NCI-H1105 treated with DMSO at 0.1 percent for 48 hours (cell line): ENCODE results near the gene APEX1.

Source experiments
- DNase-seq: peaks from one replicate; lab custom pipeline; 2025; lab: John Stamatoyannopoulos, UW

The APEX1 gene

DNA sequence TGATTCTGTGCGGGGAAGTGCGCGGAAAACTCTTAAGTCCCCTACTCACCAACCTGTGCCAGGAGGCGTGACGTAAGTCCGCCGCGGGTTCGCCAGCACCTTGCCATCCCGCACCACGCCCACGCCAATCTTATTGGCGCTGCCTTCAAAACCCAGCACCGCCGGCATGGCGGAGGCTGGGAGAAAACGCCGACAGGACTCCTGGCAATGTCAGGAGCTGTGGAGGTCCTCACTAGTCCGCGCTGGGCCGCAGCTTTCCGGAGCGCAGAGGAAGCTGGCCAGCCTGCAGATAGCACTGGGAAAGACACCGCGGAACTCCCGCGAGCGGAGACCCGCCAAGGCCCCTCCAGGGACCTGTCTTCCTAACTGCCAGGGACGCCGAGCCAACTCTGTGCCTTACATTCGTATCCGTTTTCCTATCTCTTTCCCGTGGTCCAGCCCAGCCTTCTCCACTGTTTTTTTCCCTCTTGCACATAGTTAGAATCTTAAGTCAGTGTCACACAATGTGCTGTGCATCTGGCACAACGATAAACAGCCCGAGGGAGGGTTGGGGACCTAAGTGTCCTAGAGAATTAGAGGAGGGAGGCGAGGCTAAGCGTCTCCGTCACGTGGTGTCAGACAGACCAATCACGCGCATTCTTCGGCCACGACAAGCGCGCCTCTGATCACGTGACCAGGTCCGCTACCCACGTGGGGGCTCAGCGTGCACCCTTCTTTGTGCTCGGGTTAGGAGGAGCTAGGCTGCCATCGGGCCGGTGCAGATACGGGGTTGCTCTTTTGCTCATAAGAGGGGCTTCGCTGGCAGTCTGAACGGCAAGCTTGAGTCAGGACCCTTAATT is at the start of gene APEX1, which contains the start of gene OSGEP:
TSS of gene APEX1 (plus strand) at position 711 of the 839 bp plus-strand sequence. CDS start 420 bp downstream, outside the sequence.
TSS of gene OSGEP (minus strand) at position 297 of the 839 bp plus-strand sequence. CDS start at position 168, 129 bp downstream.
- peak; percentile 99 for DNase-seq

DNA sequence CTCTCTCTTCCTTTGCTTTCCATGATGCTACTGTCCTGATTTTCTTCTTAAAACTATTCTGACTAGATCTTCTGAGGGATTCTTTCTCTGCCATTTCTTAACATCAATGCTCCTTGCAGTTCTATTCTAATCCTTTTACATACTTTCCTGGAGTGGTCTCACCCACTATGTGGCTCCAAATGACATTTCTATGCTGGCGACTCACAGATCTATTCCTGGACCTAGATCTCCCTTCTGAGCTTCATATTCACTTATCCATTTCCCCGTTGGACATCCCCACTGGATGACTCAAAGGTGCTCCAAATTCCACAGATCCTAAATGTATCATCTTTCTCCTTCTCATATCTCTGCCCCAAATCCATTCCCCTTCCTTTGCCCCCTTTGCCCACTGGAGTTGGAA is 45.8 kb upstream of the APEX1 start:
- DNase-seq, result no peak

DNA sequence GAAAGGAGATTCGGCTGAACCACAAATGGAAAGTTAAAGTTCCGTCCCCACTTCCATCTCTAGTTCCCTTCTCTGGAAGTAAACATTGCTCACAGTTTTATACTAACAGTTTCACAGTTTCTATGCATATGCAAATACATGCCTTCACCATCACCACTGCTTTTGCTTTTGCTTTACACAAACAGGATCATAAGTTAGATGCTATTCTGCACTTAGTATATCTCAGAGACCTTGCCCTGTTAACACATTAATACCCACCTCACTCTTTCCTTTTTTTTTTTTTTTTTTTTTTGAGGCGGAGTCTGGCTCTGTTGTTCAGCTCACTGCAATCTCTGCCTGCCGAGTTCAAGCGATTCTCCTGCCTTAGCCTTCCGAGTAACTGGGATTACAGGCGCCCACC is 42.6 kb upstream of the APEX1 start:
- DNase-seq, result no peak

DNA sequence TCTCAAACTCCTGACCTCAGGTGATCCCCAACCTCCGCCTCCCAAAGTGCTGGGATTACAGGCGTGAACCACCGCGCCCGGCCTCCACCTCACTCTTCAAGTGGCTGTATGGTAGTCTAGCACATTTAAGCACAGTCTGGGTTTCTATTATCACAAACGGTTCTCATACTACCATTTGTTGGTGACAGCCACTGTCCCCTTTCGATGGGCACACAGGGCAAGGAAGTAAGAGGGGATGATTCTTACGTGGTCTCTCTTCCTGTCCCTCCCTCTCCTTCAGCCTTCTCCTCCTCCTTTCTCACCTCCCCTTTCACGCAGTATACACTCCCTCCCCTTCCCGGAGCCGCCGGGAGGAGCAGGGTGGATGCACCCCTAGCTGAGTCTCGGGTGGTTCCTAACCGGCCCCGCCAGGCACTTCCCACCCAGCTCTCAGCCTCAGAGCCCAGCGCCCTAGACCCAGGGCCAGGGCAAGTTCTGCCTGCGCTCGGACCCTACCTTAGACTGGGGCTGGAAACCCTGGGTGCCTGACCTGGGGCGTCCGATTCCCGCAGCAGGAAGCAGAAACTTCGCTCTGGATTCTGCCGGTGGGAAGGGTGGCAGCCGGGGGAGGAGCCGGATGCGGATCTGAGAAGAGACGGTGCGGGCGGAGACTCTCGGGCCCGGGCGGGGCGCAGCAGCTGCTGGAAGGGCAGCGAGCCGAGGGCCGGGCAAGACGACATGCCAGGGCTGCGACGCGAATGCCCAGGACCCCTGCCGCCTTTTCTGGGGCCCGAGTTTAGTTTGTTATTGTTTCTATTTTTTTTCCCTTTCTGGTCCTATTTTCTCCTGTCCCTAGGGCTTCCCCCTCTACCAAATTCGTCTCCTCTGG is 41.9 kb upstream of the APEX1 start, which contains the start of gene TEP1:
TSS of gene TEP1 (minus strand) at position 626 of the 868 bp plus-strand sequence. CDS start 5,062 bp downstream, outside the sequence.
- peak; percentile 83 for DNase-seq

DNA sequence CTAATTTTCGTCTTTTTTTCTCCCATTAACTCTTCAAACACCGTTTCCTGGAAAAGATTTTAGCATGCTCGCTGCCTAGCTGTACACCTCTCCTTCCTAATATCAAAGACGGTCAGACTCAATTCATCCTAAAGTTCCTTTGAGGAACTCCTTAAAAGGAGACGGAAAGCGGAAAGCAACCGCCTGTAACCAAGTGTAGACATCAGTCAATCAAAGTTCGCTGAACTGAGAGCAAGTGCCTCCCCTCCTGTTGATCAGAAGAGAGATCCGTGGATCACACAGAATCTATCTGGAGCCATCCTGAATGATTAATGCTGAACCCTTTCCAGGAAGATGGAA is 41.3 kb upstream of the APEX1 start:
- peak; percentile 39 for DNase-seq

DNA sequence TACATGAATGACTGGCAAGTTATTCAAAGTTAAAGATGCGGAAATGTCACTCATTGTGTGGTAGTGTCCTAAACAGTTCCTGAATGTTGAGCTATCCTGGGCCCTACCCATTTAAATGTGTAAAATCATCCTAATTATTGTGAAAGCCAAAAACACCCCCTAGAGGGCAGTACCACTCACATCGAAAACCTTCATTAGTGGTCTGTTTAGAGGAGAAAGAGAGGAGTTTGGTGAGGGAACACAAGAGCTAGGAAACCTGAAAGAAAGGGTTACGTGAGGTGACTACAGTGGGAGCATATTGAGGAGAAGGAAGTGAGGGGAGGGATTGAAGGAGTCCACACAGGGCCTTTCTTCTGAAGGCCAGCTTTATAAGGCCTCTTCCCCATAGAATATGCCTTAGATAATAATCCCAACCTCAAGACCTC is 39.2 kb upstream of the APEX1 start:
- DNase-seq, result peak; percentile 38

DNA sequence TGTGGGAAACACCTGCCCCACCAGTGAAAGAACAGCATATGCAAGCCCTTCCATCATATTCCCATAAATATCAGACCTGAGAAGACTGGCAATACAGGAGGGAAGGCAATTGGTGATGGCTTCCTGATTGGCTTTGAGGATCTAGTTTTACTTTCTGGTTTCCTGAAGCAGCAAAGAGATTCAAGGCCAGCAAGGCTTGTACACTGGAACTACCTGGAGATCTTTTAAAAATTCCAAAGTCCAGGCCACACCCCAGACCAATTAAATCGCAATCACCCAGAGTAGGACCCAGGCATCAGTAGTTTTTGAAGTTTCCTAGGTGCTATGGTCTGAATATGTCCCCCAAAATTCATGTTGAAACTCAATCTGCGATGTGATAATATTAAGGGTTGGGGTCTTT is 38.8 kb upstream of the APEX1 start:
- no peak for DNase-seq

DNA sequence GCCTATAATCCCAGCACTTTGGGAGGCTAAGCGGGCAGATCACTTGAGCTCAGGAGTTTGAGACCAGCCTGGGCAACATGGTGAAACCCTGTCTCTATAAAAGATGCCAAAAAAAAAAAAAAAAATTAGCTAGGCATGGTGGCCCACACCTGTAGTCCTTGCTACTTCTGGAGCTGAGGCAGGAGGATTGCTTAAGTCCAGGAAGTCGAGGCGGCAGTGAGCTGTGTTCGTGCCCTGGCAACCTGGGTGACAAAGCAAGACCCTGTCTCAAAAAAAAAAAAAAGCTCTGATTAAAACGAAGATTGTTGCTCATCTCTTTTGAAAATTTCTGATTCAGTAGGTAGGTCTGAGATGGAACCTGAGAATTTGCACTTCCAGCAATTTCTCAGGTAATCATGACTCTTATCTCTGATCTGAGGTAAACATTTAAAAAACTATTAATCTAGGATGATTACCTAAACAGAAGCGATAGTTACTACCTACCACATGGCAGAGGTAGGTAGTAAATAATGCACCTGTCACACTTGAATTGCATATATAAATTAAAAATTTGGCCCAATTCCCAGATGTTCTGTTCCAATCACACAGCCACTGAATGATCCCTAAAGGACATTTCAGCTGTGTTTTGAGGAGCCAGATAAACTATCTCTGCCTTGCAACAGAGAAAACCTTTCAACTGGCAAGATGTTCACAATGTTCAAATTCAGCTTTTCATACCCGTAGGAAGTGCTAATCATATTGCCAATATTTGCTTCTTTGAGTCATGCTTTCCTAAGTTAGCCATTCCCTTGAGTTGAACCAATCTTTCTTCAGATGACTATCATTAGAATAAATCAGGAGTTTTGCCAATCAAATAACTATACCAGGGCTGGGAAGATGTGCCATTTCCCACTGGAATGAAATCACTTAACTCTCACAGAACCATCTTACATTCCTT is 37.5 kb upstream of the APEX1 start:
- peak; percentile 98 for DNase-seq

DNA sequence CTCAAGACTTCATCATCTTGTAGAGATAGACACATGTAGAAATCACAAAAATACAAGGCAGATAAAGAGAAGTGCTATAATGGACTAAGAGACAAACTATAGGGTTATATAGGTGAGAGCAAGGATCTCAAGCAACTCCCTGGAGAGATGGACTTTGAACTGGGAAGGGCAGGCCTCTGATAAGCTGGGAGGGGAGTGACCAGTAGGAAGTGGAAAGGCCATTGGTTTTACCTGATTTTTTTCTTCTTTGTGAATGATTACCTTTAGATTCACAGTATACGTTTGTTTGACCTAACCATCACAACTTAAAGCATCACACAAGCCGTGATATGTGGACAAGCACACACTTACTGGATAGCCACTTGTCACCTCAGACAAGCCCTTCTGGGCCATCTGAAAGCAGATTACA is 36.5 kb upstream of the APEX1 start:
- no peak for DNase-seq

DNA sequence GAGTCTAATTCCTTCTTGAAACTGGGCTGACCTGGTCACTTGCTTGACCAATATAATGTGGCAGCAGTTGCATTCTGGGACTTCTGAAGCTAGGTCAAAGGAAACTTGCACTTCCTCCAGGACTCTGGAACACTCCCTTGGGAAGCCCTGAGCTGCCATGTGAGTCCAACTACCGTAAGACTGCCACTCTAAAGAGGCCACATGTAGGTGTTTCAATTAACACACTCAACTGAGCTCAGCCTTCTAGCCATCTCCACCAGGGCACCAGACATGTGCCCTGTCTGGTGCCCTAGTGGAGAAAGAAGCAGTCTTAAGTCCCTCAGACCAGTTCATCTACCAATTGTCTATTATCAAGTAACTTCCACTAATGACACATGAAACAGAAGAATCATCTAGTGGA is 35.6 kb upstream of the APEX1 start:
- no peak for DNase-seq

DNA sequence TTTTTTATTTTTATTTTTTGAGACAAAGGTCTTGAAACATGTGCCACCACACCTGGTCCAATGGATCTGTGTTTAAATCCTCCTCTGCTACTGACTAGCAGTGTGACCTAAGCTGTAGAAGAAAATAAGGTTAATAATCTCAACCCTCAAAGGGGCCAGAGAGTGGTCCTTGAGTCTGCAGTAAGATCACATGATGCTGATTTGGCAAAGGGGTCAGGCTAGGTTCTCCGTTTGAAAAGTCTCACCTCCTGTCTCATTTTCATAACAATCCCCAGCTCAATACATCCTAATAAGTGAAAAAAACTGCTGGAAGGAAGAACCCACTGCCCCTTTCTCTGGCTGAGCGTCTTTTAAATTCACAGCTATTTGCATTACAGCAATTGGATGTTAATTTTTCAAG is 33.8 kb upstream of the APEX1 start:
- DNase-seq, result no peak

DNA sequence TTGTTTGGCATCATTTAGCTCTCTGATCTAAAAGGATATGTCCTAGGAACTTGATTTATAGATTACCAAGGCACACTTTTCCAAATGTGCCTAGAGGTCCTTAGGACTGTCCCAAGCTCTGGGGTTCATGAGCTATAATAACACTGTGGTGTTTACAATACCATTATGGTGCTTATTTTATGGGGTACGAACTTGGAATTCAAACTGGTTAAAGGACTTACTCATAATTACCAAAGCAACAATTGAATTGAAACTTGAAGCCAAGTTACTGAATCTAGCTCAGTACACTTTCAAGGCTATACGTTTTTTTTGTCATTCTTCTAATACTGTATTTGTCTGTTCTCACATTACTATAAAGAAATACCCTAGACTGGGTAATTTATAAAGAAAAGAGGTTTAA is 32.1 kb upstream of the APEX1 start:
- no peak for DNase-seq

DNA sequence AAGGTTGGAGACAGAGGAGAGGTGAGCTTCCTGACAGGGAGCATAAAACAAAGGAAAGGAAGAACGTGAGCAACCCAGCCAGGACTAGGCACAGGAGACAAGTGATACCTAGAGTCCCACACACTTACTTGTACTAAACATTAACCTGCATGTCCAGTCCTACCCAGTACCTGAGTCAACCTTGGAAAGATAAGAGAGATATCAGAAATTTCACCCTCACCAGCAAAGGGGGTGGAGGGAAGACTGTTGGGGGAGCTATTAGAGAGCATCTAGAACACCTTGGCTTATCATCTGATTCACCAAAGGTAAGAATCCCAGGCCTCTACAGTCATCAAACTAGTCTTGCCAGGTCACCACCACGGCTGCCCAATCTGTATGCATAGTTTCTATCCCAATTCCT is 30.2 kb upstream of the APEX1 start:
- no peak for DNase-seq

DNA sequence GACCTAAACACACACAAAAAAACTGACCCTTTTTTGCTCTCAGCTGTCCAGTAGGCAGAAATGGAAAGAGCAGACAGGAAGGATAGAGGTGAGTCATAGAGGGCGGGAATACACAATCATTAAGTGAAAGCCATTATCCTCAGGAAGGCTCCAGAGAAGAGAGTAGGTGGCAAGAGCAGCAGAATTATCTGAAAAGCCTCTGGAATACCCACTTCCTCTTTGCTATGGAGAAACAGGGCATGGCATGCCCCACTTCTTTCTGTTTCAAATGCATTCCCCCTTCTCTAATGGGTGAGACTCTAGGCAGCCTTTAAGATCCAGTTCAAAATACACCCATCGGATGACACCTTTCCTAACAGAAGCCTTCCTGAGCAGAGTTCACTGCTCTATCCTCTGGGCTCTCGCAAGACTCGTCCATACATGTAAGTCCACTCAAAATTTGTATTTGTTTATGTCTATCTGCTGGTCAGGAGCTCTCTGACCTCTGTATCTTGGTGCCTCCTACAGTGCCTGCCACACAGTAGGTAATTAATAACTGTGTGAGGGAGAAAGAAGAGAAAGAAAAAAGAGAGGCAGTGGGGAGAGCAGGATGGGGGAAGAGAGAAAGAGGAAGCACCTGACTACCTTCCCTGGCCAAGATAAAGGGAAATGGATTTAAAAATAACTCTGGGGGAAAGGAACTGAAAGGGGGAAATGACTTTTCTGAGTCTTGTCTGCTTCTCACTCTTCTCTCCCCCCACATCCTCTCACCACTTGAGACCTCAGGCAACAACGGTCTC is 27.6 kb upstream of the APEX1 start:
- no peak for DNase-seq

DNA sequence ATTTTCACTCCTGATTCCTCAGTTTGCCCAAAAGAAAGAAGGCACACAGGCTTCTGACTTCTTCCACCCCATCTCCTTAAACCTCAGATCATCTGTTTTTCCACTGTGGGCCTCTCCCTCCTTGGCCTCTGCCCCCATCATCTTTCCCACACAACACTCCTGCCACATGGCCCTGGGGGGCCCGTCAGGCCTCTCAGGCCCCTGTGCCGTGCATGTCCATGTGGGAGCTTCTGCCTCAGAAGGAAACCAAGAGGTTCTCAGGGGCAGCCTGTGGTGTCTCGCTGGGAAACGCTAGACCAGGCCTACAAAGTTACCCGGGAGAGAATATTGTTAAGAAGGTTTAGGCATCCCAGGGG is 27.0 kb upstream of the APEX1 start:
- DNase-seq, result no peak

DNA sequence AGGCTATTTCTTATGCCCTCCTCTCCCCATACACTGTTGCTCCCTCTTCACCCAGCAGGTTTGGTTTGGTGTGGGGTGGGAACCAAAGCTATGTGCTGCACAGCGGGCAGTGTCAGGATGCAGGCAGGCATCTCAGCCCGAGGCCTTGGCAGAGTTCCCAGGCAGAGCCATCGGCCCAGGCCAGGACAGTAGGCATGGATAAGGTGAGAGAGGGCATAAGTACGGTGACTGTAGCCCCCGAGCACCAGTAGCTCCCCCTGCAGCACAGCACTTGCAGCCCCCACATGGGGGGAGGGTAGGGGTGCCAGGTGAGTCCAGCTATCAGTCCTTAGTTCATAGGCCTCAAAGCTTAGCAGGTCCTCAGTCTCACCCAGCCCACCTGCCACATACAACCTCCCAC is 26.2 kb upstream of the APEX1 start:
- no peak for DNase-seq

DNA sequence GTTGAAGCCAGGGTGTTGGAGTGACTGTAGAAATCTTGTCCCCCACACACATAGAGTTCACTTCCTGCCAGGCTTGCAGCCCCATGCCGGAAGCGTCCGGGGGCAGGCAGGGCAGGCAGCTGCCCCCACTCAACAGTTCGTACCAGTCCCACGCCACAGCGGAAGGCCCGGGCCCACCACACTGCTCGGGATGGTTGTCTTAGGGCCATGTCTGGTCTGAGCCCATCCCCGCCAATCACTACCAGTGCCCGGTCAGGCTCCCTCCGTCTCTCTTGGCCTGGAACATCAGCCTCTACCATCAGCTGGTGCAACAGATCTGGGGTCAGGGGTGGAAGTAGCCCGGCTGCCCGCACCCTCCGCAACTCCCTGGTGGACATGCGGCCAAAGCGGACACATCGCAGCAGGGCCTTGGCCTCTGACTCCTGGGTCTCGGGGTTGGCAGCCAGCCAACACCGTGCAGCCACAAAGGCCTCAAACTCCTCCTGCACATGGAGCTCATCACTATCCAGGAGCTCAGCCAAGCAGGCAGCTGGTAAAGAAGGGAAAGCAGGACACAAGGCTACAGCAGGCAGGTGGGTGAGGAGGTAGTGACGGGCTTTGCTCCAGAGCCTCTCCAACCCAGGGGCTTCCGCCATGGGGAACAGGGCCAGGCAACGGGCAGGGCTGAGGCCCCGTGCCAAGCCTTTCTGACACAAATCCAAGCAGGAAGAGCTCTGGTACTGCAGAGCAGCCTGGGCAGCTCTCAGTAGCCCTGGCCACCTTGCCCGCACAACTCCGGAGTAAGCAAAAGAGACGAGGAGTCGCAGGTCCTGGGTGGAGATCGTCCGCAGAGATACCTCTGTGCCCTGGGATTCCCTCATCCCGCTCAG is 25.0 kb upstream of the APEX1 start:
- peak; percentile 73 for DNase-seq

DNA sequence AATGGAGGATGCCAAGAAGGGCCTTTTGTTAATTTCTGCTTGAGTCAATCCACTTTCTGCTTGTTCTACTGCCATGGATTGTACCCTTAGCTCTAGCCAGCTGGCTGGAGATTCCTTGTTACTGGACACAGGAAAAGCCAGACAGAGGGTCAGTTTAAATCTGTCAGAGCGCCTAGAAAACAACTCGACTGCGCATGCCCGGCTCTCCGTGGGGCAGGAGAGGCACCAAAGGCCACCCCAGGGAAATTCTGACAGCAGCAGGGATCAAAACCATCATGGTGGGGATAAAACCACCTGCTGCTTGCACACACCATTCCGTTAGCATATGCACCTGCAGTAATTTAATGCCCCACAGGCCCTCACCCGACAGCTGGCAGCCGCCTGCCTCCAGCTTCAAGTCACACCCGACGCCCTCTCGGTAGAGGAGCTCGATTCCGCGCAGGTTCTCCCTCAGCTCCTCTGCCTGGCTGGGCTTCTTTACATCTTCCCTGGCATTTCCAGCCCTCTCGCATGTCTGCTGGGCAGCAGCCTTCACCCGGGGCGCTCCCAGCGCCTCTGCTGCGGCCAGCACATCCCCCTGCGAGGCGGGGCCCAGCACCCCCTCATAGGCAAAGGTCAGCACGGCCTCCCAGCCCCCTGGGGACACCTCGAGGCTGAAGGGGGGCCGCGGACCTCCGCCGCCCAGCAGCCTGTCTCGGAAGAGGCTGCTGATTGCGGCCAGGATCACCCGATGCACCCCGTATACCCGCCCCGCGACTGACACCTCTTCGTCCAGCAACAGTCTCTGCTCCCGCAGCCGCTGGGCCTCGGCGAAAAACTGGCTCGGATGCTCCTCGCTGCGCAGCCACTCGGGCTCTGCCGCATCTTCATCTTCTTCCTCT is 20.1 kb upstream of the APEX1 start:
- peak; percentile 11 for DNase-seq
